Measurements from ENCODE around the gene WDFY4.

WDFY4 gene

DNA sequence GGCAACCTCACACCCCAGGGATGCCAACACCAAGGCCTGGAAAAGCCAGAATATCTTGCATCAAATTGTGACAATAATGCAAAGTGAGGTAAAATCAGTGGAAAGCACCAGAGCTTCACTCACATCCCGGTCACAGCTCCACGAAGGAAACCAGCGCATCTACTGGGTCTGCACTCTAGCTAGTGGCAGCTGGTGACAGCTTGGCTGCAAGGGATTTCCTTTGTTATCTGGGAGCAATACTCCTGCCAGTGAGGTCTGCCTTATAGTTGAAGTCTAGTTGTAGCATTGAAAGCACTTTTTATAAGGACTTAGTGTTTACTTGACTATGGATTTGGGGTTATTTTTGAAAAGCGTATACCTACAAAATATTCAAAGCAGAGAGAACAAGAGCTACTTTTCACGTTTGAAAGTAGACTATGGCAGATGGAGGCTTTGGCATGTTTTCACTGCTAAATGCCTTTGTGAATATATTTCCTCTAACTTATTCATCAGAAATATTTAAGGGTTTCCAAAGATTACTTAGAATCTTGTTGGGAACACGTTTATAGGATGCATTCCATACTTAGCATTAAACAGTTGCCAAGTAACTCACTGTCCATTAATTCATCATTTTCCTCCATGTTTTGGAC lies 26.1 kb downstream of the WDFY4 start:
- DNase-seq: no peak

DNA sequence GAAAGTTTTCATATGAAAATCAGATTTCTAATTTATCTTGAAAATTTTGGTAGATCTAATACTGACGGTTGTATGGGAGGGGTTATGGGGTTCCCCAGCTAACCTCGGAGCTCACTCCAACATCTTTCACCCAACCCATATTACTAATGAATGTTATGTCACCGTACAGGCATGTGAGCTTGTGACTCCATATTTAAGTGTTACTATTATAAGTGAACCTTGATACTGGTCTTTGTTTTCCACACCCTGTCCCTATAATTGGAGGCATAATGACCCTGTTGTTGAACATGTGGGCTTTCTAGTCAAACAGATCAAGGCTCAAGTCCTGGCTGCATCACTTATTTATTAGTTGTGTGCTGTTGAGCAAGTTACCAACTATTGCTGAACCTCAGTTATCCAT lies 27.2 kb downstream of the WDFY4 start:
- no peak for DNase-seq

DNA sequence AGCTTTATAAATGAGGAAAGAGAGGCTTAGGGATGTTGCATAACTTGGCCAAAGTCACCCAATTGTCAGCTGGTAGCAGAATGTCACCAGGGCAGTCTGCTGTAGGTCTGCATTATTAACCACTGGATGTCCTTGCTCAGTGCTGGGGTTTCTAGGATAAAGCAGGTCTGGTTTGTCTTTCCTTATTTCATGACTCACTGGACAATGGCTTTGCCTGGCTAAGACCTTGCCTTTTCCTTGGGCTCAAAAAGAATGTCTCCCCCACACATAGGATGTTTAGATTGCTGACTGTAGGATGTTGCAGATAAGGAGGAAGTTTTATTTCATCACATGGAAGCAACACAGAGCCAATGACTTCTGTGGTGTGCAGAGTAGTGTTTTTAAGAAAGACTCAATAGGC lies 29.4 kb downstream of the WDFY4 start:
- DNase-seq: no peak

DNA sequence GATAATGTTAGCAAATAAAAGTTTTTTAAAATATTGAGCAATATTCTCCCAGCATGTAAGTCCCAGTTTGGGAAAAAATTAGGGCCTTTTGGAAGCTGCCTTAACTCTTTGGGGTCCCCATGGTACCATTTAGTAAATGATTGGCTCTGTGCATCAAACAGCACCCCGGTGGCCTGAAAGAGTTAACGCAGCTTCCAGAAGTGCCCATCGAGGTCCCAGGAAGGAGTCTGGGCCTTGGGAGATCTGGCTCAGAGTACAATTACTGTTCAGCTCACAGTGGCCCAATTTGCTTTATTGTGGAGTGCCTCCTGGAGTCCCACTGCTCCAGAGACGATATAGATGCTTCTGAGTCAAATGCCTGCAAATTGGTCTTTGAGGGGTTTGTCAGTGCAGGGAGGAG lies 31.7 kb downstream of the WDFY4 start:
- DNase-seq: no peak

DNA sequence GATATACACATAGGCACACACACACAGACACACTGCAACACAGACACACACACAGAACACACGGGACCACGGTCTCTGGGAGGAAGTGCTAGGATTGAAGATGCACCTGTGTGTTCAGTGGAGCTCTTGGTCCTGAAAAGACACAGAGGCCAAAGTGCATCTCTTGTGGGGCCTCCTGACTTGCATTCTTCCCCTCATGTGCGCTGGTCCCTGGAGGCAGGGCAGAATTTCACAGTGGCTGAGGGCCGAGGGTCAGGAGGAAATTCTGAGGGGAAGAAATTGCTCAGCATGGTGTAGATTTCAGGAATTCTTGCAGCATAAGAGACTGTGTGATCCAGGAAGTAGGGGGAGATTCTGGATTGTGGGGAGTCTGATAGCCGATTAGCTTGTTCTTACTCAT lies 35.9 kb downstream of the WDFY4 start:
- DNase-seq: no peak

DNA sequence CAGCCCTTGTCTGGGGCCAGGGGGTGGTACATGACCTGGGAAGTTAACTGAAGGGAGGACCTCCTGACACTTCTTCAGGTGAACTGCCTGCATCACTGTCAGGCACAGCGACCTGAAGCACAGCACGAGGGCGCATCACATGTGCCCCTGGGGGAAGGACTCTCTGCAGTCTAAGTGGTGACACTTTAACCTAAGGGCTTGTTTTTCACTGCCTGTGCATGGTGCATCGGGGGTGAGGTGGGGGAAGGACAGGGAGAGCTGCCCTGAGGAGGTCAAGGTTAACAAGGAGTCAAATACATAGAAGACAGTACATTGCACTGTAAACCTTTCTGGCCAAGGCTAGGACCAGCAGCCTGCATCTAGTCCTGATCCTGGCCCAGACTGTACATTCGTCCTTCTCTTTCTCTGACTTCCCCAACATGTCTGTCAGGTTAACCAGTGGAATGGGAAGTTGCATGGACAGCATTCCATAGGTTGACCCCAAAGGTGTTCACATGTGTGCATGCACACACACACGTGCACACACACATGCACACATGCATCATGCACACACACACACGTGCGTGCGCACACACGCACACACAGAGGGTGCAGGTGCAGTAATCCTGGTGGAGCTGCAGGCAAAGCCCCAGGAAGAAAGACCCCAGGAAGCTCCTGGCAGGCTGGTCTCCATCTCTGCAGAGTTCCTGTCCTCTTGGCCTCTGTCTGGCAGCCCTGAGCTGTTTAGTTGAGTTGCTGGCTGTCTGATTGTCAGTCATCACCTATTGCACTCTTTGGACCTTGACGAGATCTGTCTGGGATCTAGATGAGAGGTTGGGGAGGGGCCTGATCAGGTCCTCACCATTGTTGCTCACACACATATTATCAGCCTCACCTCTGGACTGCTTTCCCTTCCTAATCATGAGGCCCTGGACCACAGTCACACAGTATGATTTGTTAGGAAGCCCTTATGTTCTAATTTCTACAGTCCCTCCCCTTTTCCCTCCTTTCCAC lies 37.8 kb downstream of the WDFY4 start:
- no peak for DNase-seq

DNA sequence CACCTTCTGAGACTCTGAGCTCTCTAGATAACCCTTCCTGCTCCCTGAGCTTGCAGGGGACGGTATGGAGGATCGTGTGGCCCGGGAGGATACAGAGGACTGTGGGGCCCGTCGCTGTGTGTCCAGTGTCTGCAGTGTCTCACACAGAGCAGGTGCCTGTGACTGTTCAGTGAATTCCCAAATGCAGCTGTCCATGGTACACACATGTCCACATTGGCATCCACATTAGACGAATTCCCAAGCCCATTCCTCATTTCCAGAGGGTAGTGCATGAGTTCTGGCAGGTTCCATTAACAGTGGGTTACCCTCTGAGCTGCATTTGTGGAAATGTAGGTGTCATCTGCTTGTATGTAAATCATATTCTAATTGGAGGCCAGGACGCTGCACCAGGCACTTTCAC lies 39.5 kb downstream of the WDFY4 start:
- DNase-seq: no peak

DNA sequence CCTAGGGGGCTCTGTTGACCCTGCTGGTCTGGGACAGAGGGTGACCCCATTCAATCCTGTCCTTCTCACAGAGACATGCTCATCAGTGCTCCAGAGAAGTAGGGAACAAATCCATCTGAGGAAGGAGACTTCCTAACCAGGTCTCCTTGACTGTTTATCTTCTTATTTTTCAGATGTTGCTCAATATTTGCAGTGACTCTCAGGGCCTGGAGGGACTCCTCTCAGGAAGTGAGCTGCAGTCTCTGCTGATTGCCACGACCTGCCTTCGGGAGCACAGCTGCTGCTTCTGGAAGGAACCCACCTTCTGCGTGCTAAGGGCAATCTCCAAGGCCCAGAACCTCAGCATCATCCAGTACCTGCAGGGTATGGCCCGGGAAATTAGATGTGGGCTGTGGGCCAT lies 41.0 kb downstream of the WDFY4 start:
- DNase-seq: no peak

DNA sequence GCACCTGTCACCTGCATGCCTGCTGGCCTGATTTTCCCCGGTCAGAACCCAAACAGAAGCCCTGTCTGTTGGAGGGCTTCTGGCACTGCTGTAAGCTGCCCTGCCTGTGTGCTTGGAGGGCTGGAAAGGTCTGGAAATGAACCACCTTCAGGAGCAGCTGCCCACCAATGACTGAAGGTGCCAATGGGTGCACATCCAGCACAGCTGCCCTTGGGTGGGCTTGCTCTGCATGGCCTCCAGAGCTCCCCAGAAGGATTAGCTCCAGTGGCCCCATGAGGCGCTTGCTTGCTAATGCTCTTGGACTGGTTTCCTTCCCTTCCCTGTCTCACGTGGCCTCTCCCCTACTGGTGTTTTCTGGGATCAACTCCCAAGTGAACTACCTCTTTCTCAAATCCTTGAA lies 43.2 kb downstream of the WDFY4 start:
- no peak for DNase-seq

DNA sequence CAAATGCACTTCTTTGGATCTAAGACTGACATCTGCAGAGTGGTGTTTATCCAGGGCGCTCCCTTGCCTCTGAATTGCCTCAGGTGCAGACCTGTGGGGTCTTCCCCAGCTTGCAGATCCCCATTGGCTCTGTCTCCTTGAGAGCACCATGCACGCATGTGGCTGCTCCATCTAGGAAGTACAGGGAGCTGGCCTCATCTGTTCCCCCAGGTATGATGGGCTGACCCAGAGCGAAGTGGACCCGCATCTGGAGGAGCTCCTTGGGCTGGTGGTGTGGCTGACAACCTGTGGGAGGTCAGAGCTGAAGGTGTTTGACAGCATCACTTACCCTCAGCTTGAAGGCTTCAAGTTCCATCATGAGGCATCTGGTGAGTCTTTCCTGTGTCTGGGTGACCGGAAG lies 44.5 kb downstream of the WDFY4 start:
- DNase-seq: no peak

DNA sequence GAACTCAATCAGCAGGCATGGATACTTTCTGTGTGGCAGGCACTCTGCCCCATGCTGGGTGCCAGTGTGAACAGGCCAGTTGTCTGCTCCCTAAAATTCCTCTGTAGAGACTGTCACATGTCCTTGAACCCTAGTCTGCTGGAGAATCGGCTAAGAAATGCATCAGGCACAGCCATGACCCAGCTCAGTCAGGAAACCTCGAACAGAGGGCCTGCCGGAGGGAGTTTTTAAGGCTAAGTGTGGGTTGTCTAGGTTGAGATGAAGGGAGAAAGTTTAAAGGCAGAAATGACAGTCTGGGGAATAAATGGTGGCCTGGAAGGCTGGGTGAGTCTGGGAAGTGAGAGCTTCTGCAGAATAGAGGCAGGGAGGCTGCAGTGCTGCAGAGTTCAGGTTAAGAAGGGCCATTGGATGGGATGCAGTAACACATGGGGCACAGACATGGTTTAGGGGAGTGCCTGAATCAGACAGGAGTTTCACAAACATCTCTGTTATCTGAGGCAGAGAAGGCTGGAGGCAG lies 45.3 kb downstream of the WDFY4 start:
- DNase-seq: no peak

DNA sequence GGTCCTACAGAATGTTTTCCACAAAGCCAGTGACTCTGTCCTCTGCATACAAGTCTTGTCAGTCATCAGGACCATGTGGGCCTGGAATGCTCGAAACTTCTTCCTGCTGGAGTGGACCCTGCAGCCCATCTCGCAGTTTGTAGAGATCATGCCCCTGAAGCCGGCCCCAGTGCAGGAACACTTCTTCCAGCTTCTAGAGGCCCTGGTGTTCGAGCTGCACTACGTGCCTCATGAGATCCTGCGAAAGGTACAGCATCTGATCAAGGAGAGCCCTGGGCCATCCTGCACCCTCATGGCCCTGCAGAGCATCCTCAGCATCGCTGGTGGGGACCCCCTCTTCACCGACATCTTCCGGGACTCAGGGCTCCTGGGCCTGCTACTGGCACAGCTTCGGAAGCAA lies 46.5 kb downstream of the WDFY4 start:
- no peak for DNase-seq

DNA sequence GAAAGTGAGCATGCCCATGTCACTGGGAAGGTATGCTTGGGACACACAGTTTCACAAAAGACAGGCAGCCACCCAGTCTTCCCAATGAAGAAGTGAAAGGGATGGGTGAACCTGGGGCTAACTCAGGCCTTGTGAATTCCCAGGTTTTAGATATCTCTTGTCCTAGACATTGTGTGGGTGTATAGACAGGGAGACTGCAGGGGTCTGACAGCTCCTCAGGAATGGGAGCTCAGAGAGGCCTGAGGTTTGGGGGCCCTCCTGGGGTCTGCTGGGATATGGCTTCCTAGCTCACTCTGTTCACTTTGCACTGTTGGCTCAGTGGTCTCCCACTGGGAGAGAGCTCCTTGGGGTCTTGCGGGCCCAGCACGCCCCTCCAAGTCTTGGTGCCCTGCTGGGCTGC lies 47.0 kb downstream of the WDFY4 start:
- no peak for DNase-seq

DNA sequence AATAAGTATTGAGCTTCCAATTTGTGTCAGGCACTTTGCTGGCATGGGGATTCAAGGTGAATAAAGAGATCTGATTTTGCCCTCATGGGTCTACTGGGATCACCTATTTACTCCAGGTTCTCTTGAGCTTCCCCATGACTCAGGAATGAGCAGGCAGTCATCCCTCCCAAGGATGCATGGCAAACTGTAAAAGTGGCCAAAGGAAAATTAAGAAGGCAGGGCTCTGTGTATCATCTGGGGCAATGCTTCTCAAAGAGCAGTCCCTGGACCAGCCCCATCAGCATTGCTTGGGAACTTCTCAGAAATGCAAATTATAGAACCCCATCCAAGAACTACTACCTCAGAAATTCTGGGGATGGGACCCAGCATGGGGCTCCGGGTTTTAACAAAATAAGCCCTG lies 48.7 kb downstream of the WDFY4 start:
- no peak for DNase-seq

DNA sequence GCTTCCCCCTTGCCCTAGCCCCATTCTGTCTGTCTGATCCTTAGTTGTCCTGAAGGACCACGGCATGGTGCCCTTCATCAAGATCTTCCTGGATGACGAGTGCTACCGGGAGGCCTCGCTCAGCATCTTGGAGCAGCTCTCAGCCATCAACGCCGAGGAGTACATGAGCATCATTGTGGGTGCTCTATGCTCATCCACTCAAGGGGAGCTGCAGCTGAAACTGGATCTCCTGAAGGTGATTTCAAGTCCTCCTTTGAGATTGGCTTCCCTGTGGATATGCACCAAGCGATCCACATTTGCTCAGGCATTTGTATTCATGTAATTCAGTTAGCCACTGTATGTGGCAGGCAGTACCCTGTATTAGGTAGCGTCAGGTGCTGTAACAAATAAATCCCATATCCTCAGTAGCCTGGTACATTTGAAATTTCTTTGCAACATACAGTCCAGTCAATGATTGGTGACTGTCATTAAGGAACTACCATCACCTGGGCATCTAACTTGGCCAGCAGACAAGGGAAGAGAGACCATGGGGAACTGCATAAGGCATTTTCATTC lies 51.2 kb downstream of the WDFY4 start:
- no peak for DNase-seq

DNA sequence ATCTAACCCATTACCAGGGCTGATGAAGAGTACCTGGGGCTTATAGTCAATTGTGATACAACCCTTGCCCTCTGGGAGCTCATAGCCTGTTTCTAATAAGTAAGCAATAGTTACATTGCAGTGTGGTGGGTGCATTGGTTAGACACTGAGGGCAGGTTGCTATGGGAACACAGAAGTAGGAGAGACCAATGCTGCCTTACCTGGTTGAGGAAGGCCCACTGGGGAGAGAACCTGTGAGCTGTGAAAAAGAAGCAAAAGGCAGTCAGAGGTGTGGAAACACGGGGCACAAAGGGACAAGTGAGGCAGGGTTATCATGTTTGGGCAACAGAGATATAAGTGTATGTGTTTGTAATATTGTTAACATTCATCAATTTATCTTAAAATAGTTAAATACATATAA lies 51.9 kb downstream of the WDFY4 start:
- no peak for DNase-seq

DNA sequence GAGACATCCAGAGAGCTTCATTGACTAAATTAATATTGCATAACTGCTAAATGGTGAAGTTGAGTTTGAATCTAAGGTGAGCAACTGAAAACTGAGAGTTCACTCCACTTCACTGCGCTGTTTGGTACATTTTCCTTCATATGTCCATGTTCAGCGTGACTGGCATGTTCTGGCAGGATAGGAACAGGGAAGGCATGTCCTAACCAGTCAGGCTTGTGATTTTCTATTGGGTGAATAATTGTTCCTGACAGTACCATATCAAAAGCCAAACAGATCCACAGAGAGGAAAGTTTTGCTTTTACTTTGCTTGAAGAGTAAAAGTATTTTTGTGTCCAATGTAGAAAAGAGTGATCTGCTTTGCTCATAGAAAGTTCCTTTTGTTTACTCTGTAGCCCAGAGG lies 53.2 kb downstream of the WDFY4 start:
- no peak for DNase-seq

DNA sequence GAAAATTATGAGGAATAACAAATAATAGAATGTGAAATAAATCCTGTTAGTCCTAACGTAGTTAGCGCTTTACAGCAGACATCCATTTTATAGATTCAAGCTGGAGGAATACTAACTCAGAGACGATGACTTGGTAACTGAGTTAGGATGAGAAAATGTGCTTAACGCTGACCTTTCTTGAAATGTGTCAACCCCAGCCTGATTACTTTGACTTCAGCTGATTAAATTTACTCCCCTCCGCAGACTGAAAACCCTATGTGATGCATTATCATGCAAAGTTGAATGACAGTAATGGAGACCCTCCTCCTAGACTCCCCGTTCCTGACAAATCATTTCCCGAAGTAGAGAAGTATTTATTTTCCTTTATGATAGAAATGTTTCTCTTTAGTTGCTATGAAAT lies 54.5 kb downstream of the WDFY4 start:
- DNase-seq: no peak

DNA sequence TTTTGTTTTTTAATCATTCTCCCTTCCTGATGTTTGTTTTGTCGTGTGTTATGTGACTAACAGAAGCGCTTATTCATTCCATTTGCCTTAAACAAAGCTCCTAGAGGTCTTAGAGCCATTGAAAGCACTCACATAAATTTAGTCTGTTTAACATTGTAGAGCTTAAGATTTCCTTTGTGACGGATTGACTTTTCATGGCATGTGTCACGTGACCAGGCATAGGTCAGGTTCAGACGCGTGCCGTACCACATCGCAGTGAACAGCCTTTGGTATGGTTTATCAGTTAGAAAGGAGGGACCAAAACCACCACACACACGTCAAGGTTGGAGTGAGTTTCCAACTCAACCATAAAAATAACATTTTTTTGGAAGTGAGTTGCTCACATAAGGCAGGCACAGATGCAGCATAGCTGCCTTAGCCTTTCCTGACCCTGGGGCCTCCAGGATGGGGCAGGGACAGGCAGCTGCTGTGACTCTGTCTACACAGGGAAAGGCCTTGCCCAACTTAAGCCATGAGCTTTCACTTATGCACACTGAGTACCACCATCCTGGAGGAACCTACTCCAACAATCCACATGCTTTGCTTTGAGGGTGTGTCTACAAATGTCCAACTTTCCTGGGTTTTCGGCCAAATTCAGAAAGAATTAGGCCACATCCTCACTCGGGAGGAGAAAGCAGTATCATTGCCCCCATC lies 55.5 kb downstream of the WDFY4 start:
- no peak for DNase-seq

DNA sequence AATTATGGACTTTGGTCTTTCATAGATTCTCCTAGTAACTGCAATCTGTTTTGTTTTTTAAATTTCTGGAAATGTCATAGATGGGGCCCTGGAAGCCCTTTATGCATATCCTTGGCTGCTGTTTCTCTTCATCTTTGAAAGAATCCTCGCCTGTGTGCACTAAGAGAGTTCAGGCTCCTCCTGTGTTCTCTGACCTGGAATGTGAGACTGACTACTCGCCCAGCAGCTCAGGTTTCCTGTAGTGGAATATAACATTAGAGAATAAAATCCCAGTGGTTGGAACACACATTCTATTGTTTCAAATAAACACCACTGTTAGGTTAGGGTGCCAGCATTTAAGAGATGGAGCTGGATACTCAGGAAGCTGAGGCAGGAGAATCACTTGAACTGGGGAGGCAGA lies 56.3 kb downstream of the WDFY4 start:
- DNase-seq: no peak

DNA sequence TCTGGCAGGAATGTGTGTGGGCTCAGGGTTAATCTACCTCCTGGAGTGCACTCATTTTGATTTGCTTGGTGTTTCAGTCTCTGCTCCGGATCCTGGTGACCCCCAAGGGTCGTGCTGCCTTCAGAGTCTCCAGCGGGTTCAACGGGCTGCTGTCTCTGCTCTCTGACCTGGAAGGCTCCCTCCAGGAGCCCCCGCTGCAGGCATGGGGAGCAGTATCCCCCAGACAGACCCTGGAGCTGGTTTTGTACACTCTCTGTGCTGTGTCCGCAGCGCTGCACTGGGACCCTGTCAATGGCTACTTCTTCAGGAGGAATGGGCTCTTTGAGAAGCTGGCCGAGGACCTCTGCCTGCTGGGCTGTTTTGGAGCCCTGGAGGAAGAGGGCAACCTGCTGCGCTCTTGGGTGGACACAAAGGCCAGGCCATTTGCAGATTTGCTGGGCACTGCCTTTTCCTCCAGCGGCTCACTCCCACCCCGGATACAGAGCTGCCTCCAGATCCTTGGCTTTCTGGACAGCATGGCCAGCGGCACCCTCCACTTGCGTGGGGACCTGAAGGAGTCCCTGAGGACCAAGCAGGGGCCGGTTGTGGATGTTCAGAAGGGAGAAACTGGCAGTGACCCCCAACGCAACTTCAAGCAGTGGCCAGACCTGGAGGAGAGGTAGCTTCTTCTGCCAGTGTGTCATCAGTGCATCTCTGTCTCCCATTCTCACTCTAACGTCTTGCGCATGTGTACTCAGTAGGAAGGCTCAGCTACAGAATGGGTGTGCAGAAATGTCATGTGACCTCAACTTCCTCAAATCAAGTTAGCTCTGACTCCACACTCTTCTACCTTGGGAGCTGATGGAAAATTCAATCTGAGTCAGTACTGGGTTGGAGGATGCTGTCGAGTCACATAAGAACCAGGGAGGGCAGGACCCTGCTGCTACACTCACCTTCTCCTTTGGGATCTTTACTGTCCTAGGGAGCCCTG lies 58.5 kb downstream of the WDFY4 start:
- DNase-seq: no peak

DNA sequence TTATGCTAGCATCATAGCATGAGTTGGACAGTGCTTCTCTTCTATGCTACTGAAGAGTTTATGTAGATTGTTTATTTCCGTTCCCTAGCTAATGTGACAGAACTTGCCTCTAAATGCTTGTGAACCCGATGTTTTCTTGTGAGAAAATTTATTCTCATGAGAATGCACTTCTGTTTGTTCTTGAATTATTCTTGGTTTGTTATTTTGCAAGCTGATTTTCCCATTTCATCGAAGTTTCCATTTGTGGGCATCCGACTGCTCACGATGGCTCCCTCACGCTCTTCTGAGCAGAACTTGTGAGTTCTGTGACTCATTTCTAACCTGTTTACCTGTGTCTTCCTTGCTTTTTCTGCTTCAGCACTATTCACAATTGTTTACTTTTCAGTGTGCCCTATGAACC lies 59.9 kb downstream of the WDFY4 start:
- DNase-seq: no peak
